Mesothelial cell of epicardium (in vitro differentiated cells): ENCODE measurements around the gene BCOR. TPM values are rescaled to one million over a fixed set of nuclear protein-coding genes. Genes with fewer than 3 reads are reported as not detected.

ENCODE experiments used
- DNase-seq, 2 experiments: peaks; one replicate each; pipeline ENCODE4 v3.0.0; 2021; ENCODE audit warnings: low spot score in 2 of 2; ENCODE audit not compliant: unreplicated experiment in 2 of 2
- H3K27ac Mint-ChIP-seq: 2 replicates; pipeline ENCODE4 v1.8.0; 2021; ENCODE audit warnings: mixed read lengths
- H3K27me3 Mint-ChIP-seq: 2 replicates; pipeline ENCODE4 v1.8.0; 2021; ENCODE audit warnings: low read depth, mixed read lengths
- H3K36me3 Mint-ChIP-seq: 2 replicates; pipeline ENCODE4 v1.8.0; 2021; ENCODE audit warnings: mixed read lengths
- H3K4me1 Mint-ChIP-seq: 2 replicates; pipeline ENCODE4 v1.8.0; 2021; ENCODE audit warnings: mixed read lengths
- H3K4me3 Mint-ChIP-seq: 2 replicates; pipeline ENCODE4 v1.8.0; 2021; ENCODE audit warnings: mild to moderate bottlenecking, moderate library complexity, mixed read lengths
- H3K9me3 Mint-ChIP-seq: 2 replicates; pipeline ENCODE4 v1.8.0; 2021; ENCODE audit warnings: mixed read lengths
- total RNA-seq: library from RNA; stranded (reverse); gene quantifications from 3 replicates; pipeline ENCODE4 v1.2.1, GENCODE V29; 2021
- TF ChIP-seq, protein P1 (sequence below): fragments of 200-600 bp; sonication (generic); IDR thresholded peaks from one replicate; pipeline ENCODE4 v1.5.0; 2021; ENCODE audit warnings: antibody characterized with exemption; ENCODE audit not compliant: unreplicated experiment

BCOR gene
- total RNA-seq = 49.0 to 52.3 TPM (median 49.7 TPM) in 3 replicates

DNA sequence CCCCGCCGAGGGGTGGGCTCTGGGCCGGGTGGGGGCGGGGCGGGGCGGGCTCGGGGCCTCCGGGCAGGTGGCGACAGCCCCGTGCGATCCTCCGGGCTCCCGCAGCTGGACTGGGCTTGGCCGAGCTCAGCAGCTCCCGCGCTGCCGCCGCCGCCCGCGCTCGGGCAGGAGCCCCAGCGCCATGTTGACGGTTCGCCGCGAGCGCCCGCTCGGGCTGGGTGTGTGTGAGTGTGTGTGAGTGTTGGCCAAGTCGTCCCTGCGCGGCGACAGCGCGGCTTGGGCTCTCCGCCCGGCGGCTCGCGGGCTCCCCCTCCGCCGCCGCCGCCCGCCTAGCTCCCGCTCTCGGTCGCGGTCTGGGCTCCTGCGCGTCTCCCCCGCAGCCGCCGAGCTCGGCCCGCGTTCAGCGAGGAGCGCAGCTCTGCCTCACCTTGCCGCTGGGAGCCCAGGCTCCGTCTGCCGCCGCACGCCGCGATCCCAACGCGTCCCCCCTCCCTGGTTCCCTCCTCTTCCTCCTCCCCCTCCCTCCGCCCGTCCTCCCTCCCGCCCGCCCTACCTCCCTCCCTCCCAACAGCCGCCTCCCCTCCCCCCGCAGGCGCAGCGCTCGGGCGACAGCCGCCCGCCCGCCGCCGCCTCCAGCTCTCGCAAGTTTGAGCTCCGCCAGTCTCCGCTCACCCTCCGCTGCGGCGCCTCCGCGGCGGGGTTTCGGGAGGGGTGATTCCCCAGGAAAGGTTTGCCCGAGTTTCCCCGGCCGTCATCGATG lies at the start of gene BCOR:
TSS of gene BCOR (minus strand) at position 455 of the 760 bp plus-strand sequence. CDS start 20,029 bp downstream, outside the sequence.
- H3K4me3 Mint-ChIP-seq = peak within 1 kb of the TSS; percentile 81
- DNase-seq = peak in 1 of 2 experiments; percentile 68

DNA sequence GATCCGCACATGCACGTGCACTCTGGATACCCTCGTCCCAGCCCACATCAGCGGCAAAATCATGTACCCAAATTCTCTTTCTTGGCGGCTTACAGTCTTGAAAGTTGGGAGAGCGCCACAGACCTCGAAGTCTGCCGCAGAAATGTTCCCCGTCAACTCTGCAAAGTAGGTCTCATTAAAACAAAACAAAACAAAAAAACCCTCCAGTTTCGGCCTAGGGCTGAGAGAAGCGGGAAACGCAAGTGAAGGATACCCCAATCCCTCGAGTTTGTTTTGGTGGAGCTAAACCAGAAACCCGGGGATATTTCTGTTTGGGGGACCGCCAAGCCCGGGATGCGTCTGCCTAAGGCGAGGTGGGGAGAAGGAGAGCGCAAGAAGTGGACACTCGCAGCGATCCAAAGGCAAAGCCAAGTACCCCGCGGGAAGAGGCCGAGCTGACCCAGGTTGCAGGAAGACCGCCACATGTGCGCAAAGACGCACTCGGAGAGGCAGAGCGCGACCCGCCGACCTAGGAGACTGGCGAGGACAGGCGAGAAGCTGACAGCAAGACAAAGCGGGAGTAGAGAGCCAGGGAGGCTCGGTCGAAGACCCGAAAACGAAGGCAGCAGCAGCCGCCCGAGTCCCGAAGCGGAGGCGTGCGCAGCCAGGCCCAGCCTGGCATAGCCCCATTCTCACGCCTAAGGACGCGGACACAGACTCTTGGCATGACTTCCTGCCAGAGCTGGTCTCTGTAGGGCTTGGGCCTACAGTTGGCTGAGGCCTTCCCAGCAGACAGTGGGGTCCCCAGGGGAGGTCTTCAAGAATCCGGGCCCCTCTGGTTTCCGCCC lies 49.6 kb upstream of the BCOR start:
- Mint-ChIP-seq H3K36me3 (no peaks in the 10 kb centered on the region), H3K4me3 (peak overlapping the region; percentile 55), H3K9me3 (peaks cover 10% of the 10 kb centered on the region), H3K4me1 (peaks cover 39% of the 10 kb centered on the region), H3K27me3 (peaks cover 13% of the 10 kb centered on the region), H3K27ac (no peak overlapping the region)
- TF ChIP-seq, protein P1, sequence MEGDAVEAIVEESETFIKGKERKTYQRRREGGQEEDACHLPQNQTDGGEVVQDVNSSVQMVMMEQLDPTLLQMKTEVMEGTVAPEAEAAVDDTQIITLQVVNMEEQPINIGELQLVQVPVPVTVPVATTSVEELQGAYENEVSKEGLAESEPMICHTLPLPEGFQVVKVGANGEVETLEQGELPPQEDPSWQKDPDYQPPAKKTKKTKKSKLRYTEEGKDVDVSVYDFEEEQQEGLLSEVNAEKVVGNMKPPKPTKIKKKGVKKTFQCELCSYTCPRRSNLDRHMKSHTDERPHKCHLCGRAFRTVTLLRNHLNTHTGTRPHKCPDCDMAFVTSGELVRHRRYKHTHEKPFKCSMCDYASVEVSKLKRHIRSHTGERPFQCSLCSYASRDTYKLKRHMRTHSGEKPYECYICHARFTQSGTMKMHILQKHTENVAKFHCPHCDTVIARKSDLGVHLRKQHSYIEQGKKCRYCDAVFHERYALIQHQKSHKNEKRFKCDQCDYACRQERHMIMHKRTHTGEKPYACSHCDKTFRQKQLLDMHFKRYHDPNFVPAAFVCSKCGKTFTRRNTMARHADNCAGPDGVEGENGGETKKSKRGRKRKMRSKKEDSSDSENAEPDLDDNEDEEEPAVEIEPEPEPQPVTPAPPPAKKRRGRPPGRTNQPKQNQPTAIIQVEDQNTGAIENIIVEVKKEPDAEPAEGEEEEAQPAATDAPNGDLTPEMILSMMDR = no peak
- no peak for DNase-seq

More for the DNA sequence above, at the start of gene BCOR:
- Mint-ChIP-seq H3K36me3 (no peaks in the 10 kb centered on the region), H3K27me3 (no peaks in the 10 kb centered on the region), H3K9me3 (peaks cover 4% of the 10 kb centered on the region), H3K4me1 (peaks cover 36% of the 10 kb centered on the region), H3K27ac (peak within 1 kb of the TSS; percentile 82)
- TF ChIP-seq, protein P1 = no peak

DNA sequence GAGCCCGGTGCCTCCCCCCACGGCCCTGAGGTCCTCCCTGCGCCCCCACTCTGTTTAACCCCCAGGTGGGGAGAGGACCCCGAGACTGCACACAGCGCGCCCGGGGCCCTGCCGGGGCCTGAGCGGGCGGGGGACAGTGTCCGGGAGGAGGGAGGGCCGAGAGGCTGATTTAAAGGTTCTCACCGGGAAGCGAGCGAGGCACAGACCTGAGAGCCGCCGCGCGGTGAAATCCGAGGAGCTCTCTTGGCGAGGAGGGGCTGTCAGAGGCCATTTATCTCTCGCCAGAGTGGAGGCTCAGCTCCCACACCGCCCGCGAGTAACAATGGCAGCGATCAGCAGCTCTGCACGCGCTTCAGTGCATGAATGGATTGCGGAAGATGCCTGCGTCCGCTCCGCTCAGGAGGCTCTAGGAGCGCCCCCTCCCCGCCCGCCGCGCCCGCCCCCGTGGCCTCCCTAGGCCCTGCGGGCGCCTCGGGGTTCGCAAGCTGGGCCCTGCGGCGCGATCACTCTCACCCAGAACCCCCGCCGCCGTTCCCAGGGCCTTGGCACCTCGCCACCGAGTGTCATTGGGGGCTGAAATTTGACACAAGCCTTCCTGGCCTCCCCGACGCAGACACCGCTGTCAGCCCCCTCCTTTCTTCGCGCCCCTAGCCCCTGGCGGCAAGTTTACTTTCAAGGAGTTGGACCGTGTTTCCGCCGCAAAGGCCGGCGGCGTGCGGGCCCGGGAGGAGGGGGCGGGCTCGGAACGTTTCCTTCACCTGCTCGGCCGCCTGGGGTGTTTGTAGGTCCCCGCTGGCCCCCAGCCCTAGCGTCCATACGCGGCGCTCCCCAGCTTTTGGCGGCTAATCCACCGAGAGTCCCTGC lies 48.7 kb upstream of the BCOR start:
- H3K9me3 Mint-ChIP-seq = peaks cover 12% of the 10 kb centered on the region
- H3K4me1 Mint-ChIP-seq = peaks cover 42% of the 10 kb centered on the region
- H3K36me3 Mint-ChIP-seq = no peaks in the 10 kb centered on the region
- peak overlapping the region; percentile 55 for H3K4me3 Mint-ChIP-seq
- peak in 1 of 2 experiments; percentile 56 for DNase-seq
- peaks cover 13% of the 10 kb centered on the region for H3K27me3 Mint-ChIP-seq
- H3K27ac Mint-ChIP-seq = no peak overlapping the region
- TF ChIP-seq, protein P1 = no peak

DNA sequence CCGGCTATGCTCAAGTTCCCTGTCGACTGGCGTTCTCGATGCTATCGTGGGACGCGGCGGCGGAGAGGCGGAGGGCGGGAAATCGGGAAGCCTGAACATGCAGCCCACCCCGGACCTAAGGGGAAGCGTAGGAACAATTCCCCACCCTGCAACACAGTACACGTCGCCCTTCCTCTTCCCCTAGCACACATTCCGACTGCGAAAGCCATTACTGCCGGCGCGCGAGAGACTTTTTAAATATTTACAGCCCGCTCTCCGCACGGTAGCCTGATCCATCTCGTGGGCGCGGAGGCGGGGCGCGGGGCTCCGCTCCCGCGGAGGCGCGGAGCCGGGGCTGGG lies 48.1 kb upstream of the BCOR start:
- no peak for DNase-seq
- Mint-ChIP-seq H3K36me3 (no peaks in the 10 kb centered on the region), H3K27me3 (peaks cover 13% of the 10 kb centered on the region), H3K4me3 (peak overlapping the region; percentile 68), H3K27ac (no peak overlapping the region), H3K9me3 (peaks cover 12% of the 10 kb centered on the region), H3K4me1 (peaks cover 45% of the 10 kb centered on the region)
- TF ChIP-seq, protein P1 = no peak
